Measurements from ENCODE around the gene IQCF6. TPM values are rescaled to one million over a fixed set of nuclear protein-coding genes. Genes with fewer than 3 reads are reported as not detected.

IQCF6 gene
- total RNA-seq, 1 experiment from 2014 or later = not detected

GRCh38 chr3:51733859-51734571 lies 45.0 kb downstream of the IQCF6 start:
- POLR2A ChIA-PET (ENCODE audit: low non-redundant PET) = no interaction called here
- no peak overlapping the region for H3K27ac ChIP-seq (ENCODE audit: low read depth, low read length, poor library complexity, severe bottlenecking)
- TF ChIP-seq CTCF (conservative IDR thresholded peaks at IDR 0.05; ENCODE audit: low read depth, low read length) = no peak
- TF ChIP-seq EZH2 (IDR thresholded peaks at IDR 0.05; ENCODE audit: borderline replicate concordance, low read depth, low read length, poor library complexity, severe bottlenecking) = no peak
- no peaks in the 10 kb centered on the region for H3K27me3 ChIP-seq (replicated peaks; ENCODE audit: insufficient read depth, low read depth, low read length, poor library complexity)
- no TSS peak for BruUV-seq (replicated peaks)
- no peaks in the 10 kb centered on the region for H3K4me1 ChIP-seq (ENCODE audit: insufficient read depth, low read length, poor library complexity, severe bottlenecking)
- no peaks in the 10 kb centered on the region for H3K9me3 ChIP-seq (ENCODE audit: low read depth, low read length, poor library complexity, severe bottlenecking)
- intact Hi-C loops (cut with micrococcal nuclease; ENCODE audit: unreplicated experiment) = no loop called here
- CTCF ChIA-PET = no interaction called here
- DNase-seq (ENCODE audit: low spot score) = no peak
- H3K4me3 ChIP-seq (ENCODE audit: low read depth, low read length, poor library complexity, severe bottlenecking) = no peak overlapping the region
- no peaks in the 10 kb centered on the region for H3K36me3 ChIP-seq (ENCODE audit: insufficient read depth, low read length, poor library complexity, severe bottlenecking)

GRCh38 chr3:51729042-51729633 lies 49.9 kb downstream of the IQCF6 start:
- intact Hi-C loops (cut with micrococcal nuclease; ENCODE audit: unreplicated experiment) = no loop called here
- H3K27ac ChIP-seq (ENCODE audit: low read depth, low read length, poor library complexity, severe bottlenecking) = no peak overlapping the region
- H3K36me3 ChIP-seq (ENCODE audit: insufficient read depth, low read length, poor library complexity, severe bottlenecking) = no peaks in the 10 kb centered on the region
- no peak for DNase-seq (ENCODE audit: low spot score)
- BruUV-seq (replicated peaks) = no TSS peak
- TF ChIP-seq EZH2 (IDR thresholded peaks at IDR 0.05; ENCODE audit: borderline replicate concordance, low read depth, low read length, poor library complexity, severe bottlenecking) (no peak), CTCF (conservative IDR thresholded peaks at IDR 0.05; ENCODE audit: low read depth, low read length) (no peak)
- no peaks in the 10 kb centered on the region for H3K4me1 ChIP-seq (ENCODE audit: insufficient read depth, low read length, poor library complexity, severe bottlenecking)
- no peaks in the 10 kb centered on the region for H3K9me3 ChIP-seq (ENCODE audit: low read depth, low read length, poor library complexity, severe bottlenecking)
- no peak overlapping the region for H3K4me3 ChIP-seq (ENCODE audit: low read depth, low read length, poor library complexity, severe bottlenecking)
- POLR2A ChIA-PET (ENCODE audit: low non-redundant PET) = no interaction called here
- CTCF ChIA-PET = no interaction called here
- no peaks in the 10 kb centered on the region for H3K27me3 ChIP-seq (replicated peaks; ENCODE audit: insufficient read depth, low read depth, low read length, poor library complexity)

Other genes with a start within 250 kb of the IQCF6 start
- 22.0 TPM in 2 replicates for gene RAD54L2, start 240.5 kb downstream of the IQCF6 start, total RNA-seq (2021)
- gene TEX264, start 108.0 kb downstream of the IQCF6 start, total RNA-seq (2021) = 21.4 and 23.0 TPM in 2 replicates
- 2.9 and 5.6 TPM in 2 replicates for gene GRM2, start 72.2 kb downstream of the IQCF6 start, total RNA-seq (2021)
- not detected in 2 replicates for gene IQCF2, start 82.4 kb upstream of the IQCF6 start, total RNA-seq (2021)
- gene IQCF5, start 96.4 kb upstream of the IQCF6 start, total RNA-seq (2021) = not detected in 2 replicates
- not detected in 2 replicates for gene IQCF1, start 124.1 kb upstream of the IQCF6 start, total RNA-seq (2021)
- 25.9 and 32.3 TPM in 2 replicates for gene RRP9, start 162.7 kb upstream of the IQCF6 start, total RNA-seq (2021)
- gene PARP3, start 163.1 kb upstream of the IQCF6 start, total RNA-seq (2021) = 3.4 and 4.0 TPM in 2 replicates
- gene GPR62, start 176.1 kb upstream of the IQCF6 start, total RNA-seq (2021) = not detected in 2 replicates
- 5.3 and 8.1 TPM in 2 replicates for gene PCBP4, start 188.2 kb upstream of the IQCF6 start, total RNA-seq (2021)
- 7.3 and 11.4 TPM in 2 replicates for gene ABHD14B, start 194.8 kb upstream of the IQCF6 start, total RNA-seq (2021)
- gene ABHD14A, start 195.8 kb upstream of the IQCF6 start, total RNA-seq (2021) = 3.7 and 5.6 TPM in 2 replicates
- 6.4 and 9.3 TPM in 2 replicates for gene ACY1, start 204.3 kb upstream of the IQCF6 start, total RNA-seq (2021)
- gene RPL29, start 216.7 kb upstream of the IQCF6 start, total RNA-seq (2021) = 613 and 624 TPM in 2 replicates